Spleen (tissue), 7 donors: ENCODE results near the gene GTF2I.
"Not testable (repeated sequence)": the region's sequence is repeated elsewhere in the genome, so short reads cannot be mapped to it uniquely, and the experiment has no call there.

ENCODE experiments used
- CTCF ChIP-seq, 11 experiments: fragments of 200-600 bp in 7 of 11; fragments of 450-650 bp in 4 of 11; sonication (generic) in 4 of 11; IDR thresholded peaks in 8 of 11; conservative IDR thresholded peaks in 3 of 11; 1 replicate in 7 of 11; 2 replicates in 4 of 11; pipeline versions ENCODE4 v1.4.0 to v1.8.0; 2016 to 2021; ENCODE audit warnings: antibody characterized with exemption in 11 of 11, inconsistent platforms in 4 of 11, mild to moderate bottlenecking in 1 of 11
- POLR2AphosphoS5 ChIP-seq, 3 donors: sonication (generic); formaldehyde crosslinking; IDR thresholded peaks; one replicate each; pipeline ENCODE4 v1.5.1; 2017; ENCODE audit warnings: antibody characterized with exemption in 3 of 3
- donor health status: DM: no; HTN: no; CAD: no; lungs with moderate emphysema.
- donor health status: DM: no; HTN: no; CAD: no.
- donor health status: DM: no; HTN: no; CAD: no.

DNA sequence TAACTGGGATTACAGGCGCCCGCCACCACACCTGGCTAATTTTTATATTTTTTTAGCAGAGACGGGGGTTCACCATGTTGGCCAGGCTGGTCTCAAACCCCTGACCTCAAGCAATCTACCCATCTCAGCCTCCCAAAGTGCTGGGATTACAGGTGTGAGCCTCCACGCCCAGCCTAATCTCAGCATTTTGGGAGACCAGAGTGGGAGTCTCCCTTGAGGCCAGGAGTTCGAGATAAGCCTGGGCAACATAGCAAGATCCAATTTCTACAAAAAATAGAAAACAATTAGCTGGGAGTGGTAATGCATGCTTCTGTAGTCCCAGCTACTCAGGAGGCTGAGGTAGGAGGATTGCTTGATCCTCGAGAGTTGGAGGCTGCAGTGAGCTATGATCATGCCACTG lies 46.9 kb downstream of the GTF2I start:
- TF ChIP-seq CTCF (IDR thresholded peaks at IDR 0.05 in 8 of 11, conservative IDR thresholded peaks at IDR 0.05 in 3 of 11); POLR2AphosphoS5 (IDR thresholded peaks at IDR 0.05): not testable (repeated sequence)
